Measurements from ENCODE around the gene RNF5. TPM values are rescaled to one million over a fixed set of nuclear protein-coding genes. Genes with fewer than 3 reads are reported as not detected.

The RNF5 gene
- total and polyA plus RNA-seq, 9 of the 15 experiments (the other 6 are each of a cell fraction or from before 2014, with no cell fraction given): 62.2 to 245 (median 129) TPM

GRCh38 chr6:32190054-32190851 lies 12.0 kb downstream of the RNF5 start, which contains the start of gene PBX2 (continued):
- TF ChIP-seq ZC3H11A (IDR thresholded peaks at IDR 0.05; ENCODE audit: low read depth, low read length) (no peak), MTA3 (IDR thresholded peaks at IDR 0.05; ENCODE audit: borderline replicate concordance) (peak; percentile 58; the same call in 1 of the 2 replicates), ZNF830 (CRISPR knock-in tag; IDR thresholded peaks at IDR 0.05) (peak; percentile 82; the same call in 1 of the 2 replicates), CHAMP1 (IDR thresholded peaks at IDR 0.05) (no peak), TAL1 (IDR thresholded peaks at IDR 0.05) (no peak), OTX1 (CRISPR knock-in tag; IDR thresholded peaks at IDR 0.05) (peak; percentile 97), RAD21 (CRISPR knock-in tag; conservative IDR thresholded peaks at IDR 0.05 in 1 of 2, IDR thresholded peaks at IDR 0.05 in 1 of 2) (no peak), MITF (IDR thresholded peaks at IDR 0.05) (no peak), POLR2AphosphoS2 (IDR thresholded peaks at IDR 0.05; ENCODE audit: low read length) (peak; percentile 74; the same call in 1 of the 2 replicates), TARDBP (IDR thresholded peaks at IDR 0.05) (no peak), FOXO4 (CRISPR knock-in tag; IDR thresholded peaks at IDR 0.05) (no peak), EP400 (IDR thresholded peaks at IDR 0.05) (peak; percentile 71), ETS2 (tag; IDR thresholded peaks at IDR 0.05; ENCODE audit: borderline replicate concordance, poor library complexity, severe bottlenecking) (no peak), ZBTB33 (CRISPR knock-in tag; IDR thresholded peaks at IDR 0.05) (no peak)

All from K562 (cell line).